Endothelial cell of umbilical vein (primary cell): Measurements from ENCODE around the gene UBR4. TPM values are rescaled to one million over a fixed set of nuclear protein-coding genes. Genes with fewer than 3 reads are reported as not detected.

Source experiments
- BruUV-seq: library from RNA; stranded (reverse); fragments of 400-500 nt; replicated peaks from 2 replicates; lab custom pipeline; 2021; lab: Mats Ljungman, UMichigan
- CTCF ChIA-PET: fragments of 300-600, 350-600 bp; sonication (Branson Sonifier 250); formaldehyde crosslinking; loops from one replicate; lab custom pipeline; 2021; ENCODE audit warnings: antibody characterized with exemption, inconsistent platforms; lab: Charles Lee
- POLR2A ChIA-PET: fragments of 300-600, 350-600 bp; sonication (Branson Sonifier 250); formaldehyde crosslinking; loops from one replicate; lab custom pipeline; 2021; ENCODE audit warnings: antibody characterized with exemption, inconsistent platforms; lab: Charles Lee
- DNase-seq: peaks from one replicate; pipeline ENCODE4 v3.0.0-alpha.2; 2011; ENCODE audit warnings: low read depth, low spot score
- FAIRE-seq: peaks from 2 replicates; lab custom pipeline; 2011; peaks lifted over from hg19 to GRCh38; lab: Jason Lieb, UNC
- H2AFZ ChIP-seq: 2 replicates; pipeline ENCODE4 v1.6.0; 2012; ENCODE audit warnings: low read depth, low read length, control low read depth, inconsistent platforms
- H3K27ac ChIP-seq: 2 replicates; pipeline ENCODE4 v1.5.1; 2011; ENCODE audit warnings: low read depth, mild to moderate bottlenecking, control low read depth, low read length, moderate library complexity; ENCODE audit not compliant: insufficient read depth
- H3K27me3 ChIP-seq, 2 experiments: 2 replicates each; pipeline versions ENCODE4 v1.6.0 to v1.6.1; 2011; ENCODE audit warnings: low read length in 2 of 2, mixed read lengths in 1 of 2; ENCODE audit not compliant: control insufficient read depth in 2 of 2, insufficient read depth in 2 of 2
- H3K36me3 ChIP-seq, 2 experiments: 2 replicates in 1 of 2; 3 replicates in 1 of 2; pipeline ENCODE4 v1.5.1; 2011; ENCODE audit warnings: low read length in 2 of 2, mild to moderate bottlenecking in 1 of 2, moderate library complexity in 1 of 2; ENCODE audit not compliant: control insufficient read depth in 2 of 2, insufficient read depth in 2 of 2; ENCODE audit errors: extremely low read depth in 1 of 2
- H3K4me1 ChIP-seq: 3 replicates; pipeline ENCODE4 v1.5.1; 2011; ENCODE audit warnings: mild to moderate bottlenecking, low read length; ENCODE audit not compliant: control insufficient read depth, insufficient read depth; ENCODE audit errors: extremely low read depth
- H3K4me2 ChIP-seq: 2 replicates; pipeline ENCODE4 v1.6.1; 2011; ENCODE audit warnings: low read length, control low read depth, mixed read lengths; ENCODE audit not compliant: insufficient read depth
- H3K4me3 ChIP-seq, 3 experiments: fragments of 200-600 bp in 1 of 3; sonication (generic), shearing (Covaris generic) in 1 of 3; replicated peaks in 1 of 3; 2 replicates each; pipeline ENCODE4 v1.5.1; 2011 to 2016; ENCODE audit warnings: control low read depth in 3 of 3, low read length in 3 of 3, mild to moderate bottlenecking in 2 of 3, inconsistent platforms in 1 of 3, low read depth in 1 of 3, moderate library complexity in 1 of 3; ENCODE audit not compliant: insufficient read depth in 1 of 3
- H3K79me2 ChIP-seq: 2 replicates; pipeline ENCODE4 v1.6.0; 2012; ENCODE audit warnings: low read length, inconsistent platforms; ENCODE audit not compliant: control insufficient read depth, insufficient read depth
- H3K9ac ChIP-seq: replicated peaks from 2 replicates; pipeline ENCODE3; 2011; ENCODE audit warnings: low read length, control low read depth; ENCODE audit not compliant: insufficient read depth; ENCODE audit errors: extremely low read depth
- H3K9me1 ChIP-seq: replicated peaks from 3 replicates; pipeline ENCODE4 v1.6.0; 2011; ENCODE audit warnings: mild to moderate bottlenecking, low read length; ENCODE audit not compliant: control insufficient read depth, insufficient read depth; ENCODE audit errors: extremely low read depth
- H3K9me3 ChIP-seq: replicated peaks from 2 replicates; pipeline ENCODE4 v1.5.1; 2012; ENCODE audit warnings: low read length, inconsistent platforms; ENCODE audit not compliant: control insufficient read depth, insufficient read depth
- H4K20me1 ChIP-seq: replicated peaks from 2 replicates; pipeline ENCODE3; 2011; ENCODE audit warnings: mild to moderate bottlenecking, low read length; ENCODE audit not compliant: control insufficient read depth, insufficient read depth; ENCODE audit errors: extremely low read depth
- CTCF ChIP-seq, 2 donors: IDR thresholded peaks; 1 replicate in 1 of 2; 2 replicates in 1 of 2; pipeline ENCODE4 v1.5.1; 2011; ENCODE audit warnings: low read length in 2 of 2, mild to moderate bottlenecking in 2 of 2, moderate library complexity in 2 of 2, control low read depth in 1 of 2, inconsistent platforms in 1 of 2, low read depth in 1 of 2; ENCODE audit not compliant: insufficient read depth in 1 of 2; ENCODE audit errors: extremely low read depth in 1 of 2
- EZH2 ChIP-seq: IDR thresholded peaks from 2 replicates; pipeline ENCODE4 v1.6.1; 2012; ENCODE audit warnings: borderline replicate concordance, low read depth, mild to moderate bottlenecking, moderate library complexity, low read length, inconsistent platforms; ENCODE audit not compliant: severe bottlenecking
- FOS ChIP-seq: IDR thresholded peaks from 2 replicates; pipeline ENCODE4 v1.6.1; 2011; ENCODE audit warnings: mild to moderate bottlenecking, low read length, moderate library complexity, borderline replicate concordance; ENCODE audit not compliant: insufficient read depth
- GATA2 ChIP-seq: IDR thresholded peaks from 2 replicates; pipeline ENCODE4 v1.7.0; 2011; ENCODE audit warnings: low read depth, mild to moderate bottlenecking, moderate library complexity, mixed read lengths, low read length; ENCODE audit not compliant: insufficient read length, insufficient read depth
- JUN ChIP-seq: IDR thresholded peaks from 2 replicates; pipeline ENCODE4 v1.6.1; 2011; ENCODE audit warnings: borderline replicate concordance, low read depth; ENCODE audit not compliant: insufficient read length, insufficient read depth
- MYC ChIP-seq: IDR thresholded peaks from one replicate; pipeline ENCODE4 v1.6.1; 2011; ENCODE audit warnings: mild to moderate bottlenecking, low read depth, low read length
- POLR2A ChIP-seq: IDR thresholded peaks from 2 replicates; pipeline ENCODE4 v1.6.1; 2012; ENCODE audit warnings: low read depth, mild to moderate bottlenecking, control low read depth, low read length
- POLR2AphosphoS5 ChIP-seq: IDR thresholded peaks from 2 replicates; pipeline ENCODE4 v1.6.1; 2012; ENCODE audit warnings: low read depth, mild to moderate bottlenecking, control low read depth, low read length, moderate library complexity; ENCODE audit not compliant: insufficient read depth
- dilution Hi-C: fragments of 300-500 bp; cut with MboI; formaldehyde crosslinking; loops from one replicate; pipeline ENCODE4 v1.15.0; 2019; ENCODE audit warnings: low sequenced_read_pairs; ENCODE audit not compliant: extremely low pct_ligation_motif_present
- intact Hi-C: fragments of 100-400 bp; cut with micrococcal nuclease; formaldehyde crosslinking; loops from one replicate; pipeline ENCODE4 v1.10.0; 2022
- polyA plus RNA-seq, 4 experiments: library from polyadenylated mRNA; depleted of rRNA in 3 of 4; stranded (reverse) in 3 of 4; unstranded in 1 of 4; fragments of >200 nt; gene quantifications; 2 replicates each; pipeline versions ENCODE4 v1.2.1 to v1.2.3, GENCODE V29; 2011 to 2012; ENCODE audit warnings: missing spikeins in 1 of 4
- total RNA-seq: library from RNA; stranded (reverse); gene quantifications from 2 replicates; pipeline ENCODE4 v1.2.3, GENCODE V29; 2021
- TF ChIP-seq, protein P1 (sequence below): IDR thresholded peaks from 2 replicates; pipeline ENCODE4 v1.6.1; 2011; ENCODE audit not compliant: insufficient read depth, insufficient read length

Gene UBR4
- total and polyA plus RNA-seq, 2 donors (not counting 3 experiments of a cell fraction or from before 2014, with no cell fraction given) = 125 to 150 TPM

DNA sequence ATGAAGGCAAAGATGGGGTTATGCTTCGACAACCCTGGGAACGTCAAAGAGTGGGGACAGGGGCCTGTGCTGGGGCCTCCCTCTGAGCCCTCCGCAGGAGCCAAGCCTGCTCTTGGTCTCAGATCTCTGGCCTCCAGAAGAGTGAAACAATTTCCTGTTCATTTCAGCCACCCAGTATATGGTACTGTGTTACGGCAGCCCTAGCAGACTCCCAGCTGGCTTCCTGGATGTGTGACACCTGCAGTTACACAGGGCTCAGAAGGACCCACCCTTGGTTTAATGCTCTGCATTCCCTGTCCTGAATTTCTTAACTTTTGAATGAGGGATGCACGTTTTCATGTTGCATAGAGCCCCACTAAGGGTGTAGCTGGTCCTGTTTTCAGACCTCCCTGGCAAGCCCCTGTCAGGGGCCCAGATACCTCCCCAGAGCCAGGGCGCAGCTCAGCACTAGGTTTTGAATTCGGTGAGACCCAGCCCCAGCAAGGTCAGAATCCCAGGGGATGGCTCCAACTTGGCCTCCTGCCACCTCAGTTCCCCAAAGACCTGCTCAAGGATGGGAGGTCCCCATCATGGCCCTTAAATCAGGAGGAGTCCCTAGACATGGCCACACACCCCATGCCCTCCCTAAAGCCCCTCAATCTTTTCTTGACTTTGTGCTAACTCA lies 174.6 kb downstream of the UBR4 start:
- H2AFZ ChIP-seq = no peak overlapping the region
- TF ChIP-seq JUN = no peak
- no peak for TF ChIP-seq POLR2AphosphoS5
- no peak for TF ChIP-seq EZH2
- no peak for TF ChIP-seq POLR2A
- TF ChIP-seq, protein P1, sequence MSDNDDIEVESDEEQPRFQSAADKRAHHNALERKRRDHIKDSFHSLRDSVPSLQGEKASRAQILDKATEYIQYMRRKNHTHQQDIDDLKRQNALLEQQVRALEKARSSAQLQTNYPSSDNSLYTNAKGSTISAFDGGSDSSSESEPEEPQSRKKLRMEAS = no peak
- TF ChIP-seq FOS = no peak
- no peak for TF ChIP-seq GATA2
- TF ChIP-seq MYC = no peak
- TF ChIP-seq CTCF (IDR thresholded peaks at IDR 0.05; ENCODE audit: extremely low read depth in 1 of 2, insufficient read depth in 1 of 2, low read depth in 1 of 2, low read length in 2 of 2) = no peak
- H3K4me1 ChIP-seq = no peaks in the 10 kb centered on the region
- ChIA-PET CTCF (no interaction called here), POLR2A (no interaction called here)
- H3K27ac ChIP-seq = no peak overlapping the region
- no peaks in the 10 kb centered on the region for H3K36me3 ChIP-seq
- no peak overlapping the region for H3K4me2 ChIP-seq
- no peaks in the 10 kb centered on the region for H3K79me2 ChIP-seq
- H3K4me3 ChIP-seq = no peak overlapping the region
- DNase-seq = no peak
- no peaks in the 10 kb centered on the region for H3K9me1 ChIP-seq
- no peak for FAIRE-seq
- H4K20me1 ChIP-seq = no peaks in the 10 kb centered on the region
- peaks cover 0 to 2% of the 10 kb centered on the region in 2 experiments for H3K27me3 ChIP-seq
- BruUV-seq = no TSS peak
- dilution Hi-C loops (no loop called here), intact Hi-C loops (no loop called here)
- H3K9me3 ChIP-seq = no peaks in the 10 kb centered on the region
- H3K9ac ChIP-seq = no peak overlapping the region
